Caki2 (cell line): ENCODE measurements around the gene ENPP3. TPM values are rescaled to one million over a fixed set of nuclear protein-coding genes. Genes with fewer than 3 reads are reported as not detected.
"Not testable (repeated sequence)": the region's sequence is repeated elsewhere in the genome, so short reads cannot be mapped to it uniquely, and the experiment has no call there.

Experiments used
- DNase-seq: peaks from one replicate; pipeline ENCODE4 v3.0.0-alpha.2; 2015; ENCODE audit warnings: low read depth
- in situ Hi-C: cut with HindIII; loops from 2 replicates; pipeline ENCODE4 v1.10.0; 2016; ENCODE audit warnings: low sequenced_read_pairs, low pct_unique_long_range_greater_than_20kb, mixed read lengths
- total RNA-seq: library from RNA; depleted of rRNA; stranded (reverse); fragments of >200 nt; shearing (Covaris generic); gene quantifications from 2 replicates; pipeline ENCODE4 v1.2.3, GENCODE V29; 2014; ENCODE audit warnings: low replicate concordance

Gene ENPP3
- total RNA-seq, 1 experiment from 2014 or later: 0.17 TPM

DNA sequence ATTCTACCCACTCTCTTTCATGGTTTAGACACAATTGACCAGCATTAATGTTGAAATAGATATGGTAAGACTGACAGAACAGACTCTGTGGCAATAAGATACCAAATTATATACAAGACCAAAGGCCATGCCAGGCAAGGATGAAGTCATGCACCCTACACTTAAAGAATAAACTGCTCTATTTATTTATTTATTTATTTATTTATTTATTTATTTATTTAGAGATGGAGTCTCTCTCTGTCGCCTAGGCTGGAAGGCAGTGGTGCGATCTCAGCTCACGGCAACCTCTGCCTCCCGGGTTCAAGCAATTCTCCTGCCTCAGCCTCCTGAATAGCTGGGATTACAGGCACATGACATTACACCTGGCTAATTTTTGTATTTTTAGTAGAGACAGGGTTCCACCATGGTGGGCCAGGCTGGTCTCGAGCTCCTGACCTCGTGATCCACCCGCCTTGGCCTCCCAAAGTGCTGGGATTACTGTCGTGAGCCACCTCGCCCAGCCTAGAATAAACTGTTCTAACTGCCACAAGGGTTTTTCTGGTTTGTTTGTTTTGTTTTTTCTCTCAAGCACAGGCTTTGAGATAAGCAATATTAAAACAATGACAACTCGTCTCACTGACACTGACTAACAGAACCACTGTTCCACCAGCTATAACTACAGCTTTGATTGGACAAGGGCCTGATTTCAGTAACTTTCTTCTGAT is 114.1 kb downstream of the ENPP3 start:
- in situ Hi-C loops, DNase-seq: not testable (repeated sequence)

- in situ Hi-C loops: no loop called here
- no peak for DNase-seq
Observed at GRCh38 chr6:131754088-131754487, 117.0 kb downstream of the ENPP3 start.

GRCh38 chr6:131754715-131755567 is 117.8 kb downstream of the ENPP3 start:
- DNase-seq: no peak
- in situ Hi-C loops: no loop called here

DNA sequence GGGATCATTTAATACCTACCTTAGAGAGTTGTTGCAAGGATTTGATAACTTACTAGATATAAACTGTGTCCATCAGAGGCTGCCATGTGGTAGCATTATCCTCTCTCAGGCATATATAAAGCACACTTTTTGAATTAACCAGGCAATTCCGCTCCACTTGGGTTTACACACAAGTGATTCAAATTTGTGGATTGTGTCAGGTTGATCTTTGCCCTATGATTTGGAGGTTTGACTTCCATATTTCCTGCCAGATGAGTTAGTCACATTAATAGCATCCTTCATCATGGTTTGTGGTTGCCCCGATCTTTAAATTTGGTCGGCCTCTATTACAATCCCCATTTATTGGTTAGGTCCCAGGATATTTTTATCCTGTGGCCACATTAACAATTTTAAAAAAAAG is 118.5 kb downstream of the ENPP3 start:
- in situ Hi-C loops: no loop called here

DNA sequence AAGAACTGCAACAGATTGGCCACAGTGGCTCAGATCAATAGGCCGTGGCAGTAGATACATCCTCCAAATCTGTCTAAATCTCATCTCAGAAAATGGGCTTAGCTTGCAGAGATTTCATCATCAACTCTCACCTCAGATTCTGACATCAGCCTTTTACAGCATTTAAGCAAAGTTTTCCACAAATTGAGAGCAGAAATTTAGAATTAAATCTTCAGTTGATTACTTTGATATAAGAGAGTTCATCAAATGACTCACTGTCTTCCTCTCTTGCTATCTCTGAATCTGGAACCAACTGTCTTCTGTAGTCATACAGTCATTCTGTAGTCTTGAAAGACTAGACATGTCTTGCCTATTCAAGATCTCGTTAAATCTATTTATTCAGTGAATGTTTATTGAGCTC is 118.9 kb downstream of the ENPP3 start:
- in situ Hi-C loops: no loop called here
- DNase-seq: no peak

More for the DNA sequence above, 118.5 kb downstream of the ENPP3 start:
- no peak for DNase-seq

DNA sequence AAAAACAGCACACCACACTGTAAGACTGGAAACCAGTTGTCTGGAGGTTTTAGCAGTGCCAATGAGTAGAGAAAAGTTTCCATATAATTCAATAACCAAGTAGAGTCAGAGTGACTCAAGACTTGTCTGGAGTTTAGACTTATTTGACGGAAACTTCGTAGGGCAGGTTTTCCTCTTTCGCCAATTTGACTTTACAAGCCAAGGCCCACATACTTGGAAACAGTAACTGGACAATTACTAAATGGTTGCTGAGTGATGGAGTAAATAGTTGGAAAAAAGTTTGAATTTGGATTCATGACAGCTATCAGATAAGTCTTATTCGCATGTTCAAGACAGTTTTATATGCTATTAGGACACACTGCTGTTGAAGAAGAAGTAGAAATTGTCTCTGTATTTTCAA is 121.8 kb downstream of the ENPP3 start:
- in situ Hi-C loops: no loop called here
- no peak for DNase-seq

- in situ Hi-C loops: no loop called here
- no peak for DNase-seq
Observed at GRCh38 chr6:131761060-131761761, 124.1 kb downstream of the ENPP3 start.

DNA sequence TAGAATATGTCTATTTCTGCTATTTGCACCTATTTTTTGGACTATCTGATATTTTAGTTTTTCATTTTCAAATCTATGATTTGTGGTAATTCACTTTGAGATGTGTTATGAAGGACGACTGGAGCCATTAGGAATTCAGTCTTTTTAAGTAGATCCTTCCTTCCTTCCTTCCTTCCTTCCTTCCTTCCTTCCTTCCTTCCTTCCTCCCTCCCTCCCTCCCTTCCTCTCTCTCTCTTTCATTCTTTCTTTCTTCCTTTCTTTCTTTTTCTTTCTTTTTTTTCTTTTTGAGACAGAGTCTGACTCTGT is 124.6 kb downstream of the ENPP3 start:
- in situ Hi-C loops: no loop called here
- DNase-seq: no peak

DNA sequence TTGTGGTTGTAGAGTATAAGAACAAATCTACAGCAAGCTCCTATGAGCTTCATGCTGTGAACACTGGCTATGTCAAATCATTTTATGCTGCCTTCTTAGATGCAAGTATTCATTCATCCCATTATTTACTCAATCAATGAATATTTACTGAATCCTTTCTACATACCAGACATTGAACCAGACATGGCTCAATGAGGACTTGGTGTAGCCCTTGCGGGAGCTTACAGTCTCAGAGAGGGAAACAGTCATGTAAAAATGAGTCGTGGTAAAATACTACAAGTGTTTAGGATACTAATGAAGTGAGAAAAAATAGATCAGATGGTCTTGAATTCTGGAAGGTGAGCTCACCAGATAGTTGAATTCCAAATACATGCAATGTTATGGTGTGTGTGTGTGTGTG is 125.9 kb downstream of the ENPP3 start:
- in situ Hi-C loops: no loop called here
- no peak for DNase-seq

- in situ Hi-C loops: no loop called here
- DNase-seq: no peak
Observed at GRCh38 chr6:131763749-131764148, 126.6 kb downstream of the ENPP3 start.

DNA sequence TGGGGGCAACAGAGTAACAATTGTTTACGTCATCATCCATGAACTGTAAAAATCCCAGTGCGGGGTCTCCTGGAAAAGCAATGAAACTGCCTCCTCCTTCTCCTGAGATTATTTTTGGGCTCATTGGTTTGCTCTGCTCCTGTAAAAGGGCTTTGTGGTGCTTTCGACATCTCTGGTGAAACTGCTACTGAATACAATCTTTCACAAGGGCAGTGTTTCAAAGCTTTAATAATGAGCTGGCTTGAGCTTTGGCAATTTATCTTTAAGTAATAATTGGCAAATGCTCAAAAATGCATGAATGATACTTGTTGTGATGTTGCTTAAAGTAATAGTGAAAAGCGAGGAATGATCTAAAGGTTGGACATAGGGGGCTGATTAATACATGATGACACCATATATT is 127.2 kb downstream of the ENPP3 start:
- in situ Hi-C loops: no loop called here
- no peak for DNase-seq

- in situ Hi-C loops: no loop called here
- DNase-seq: no peak
Observed at GRCh38 chr6:131765081-131765803, 128.1 kb downstream of the ENPP3 start.

DNA sequence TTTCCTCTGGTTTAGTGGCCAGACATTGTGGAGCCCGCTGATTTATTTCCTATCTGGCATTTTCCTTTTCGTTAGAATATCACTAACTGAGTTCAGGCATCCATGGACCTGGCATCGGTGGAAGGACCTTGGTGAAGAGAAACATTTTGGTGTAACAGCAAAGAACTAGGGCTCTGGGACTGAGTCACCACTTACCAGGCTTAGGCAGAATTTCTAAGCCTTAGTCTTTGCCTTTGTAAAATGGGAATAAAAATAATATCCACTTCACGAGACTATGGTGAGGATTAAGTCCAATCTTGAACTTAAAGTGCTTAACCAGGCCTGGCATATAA is 128.7 kb downstream of the ENPP3 start:
- no peak for DNase-seq
- in situ Hi-C loops: no loop called here

DNA sequence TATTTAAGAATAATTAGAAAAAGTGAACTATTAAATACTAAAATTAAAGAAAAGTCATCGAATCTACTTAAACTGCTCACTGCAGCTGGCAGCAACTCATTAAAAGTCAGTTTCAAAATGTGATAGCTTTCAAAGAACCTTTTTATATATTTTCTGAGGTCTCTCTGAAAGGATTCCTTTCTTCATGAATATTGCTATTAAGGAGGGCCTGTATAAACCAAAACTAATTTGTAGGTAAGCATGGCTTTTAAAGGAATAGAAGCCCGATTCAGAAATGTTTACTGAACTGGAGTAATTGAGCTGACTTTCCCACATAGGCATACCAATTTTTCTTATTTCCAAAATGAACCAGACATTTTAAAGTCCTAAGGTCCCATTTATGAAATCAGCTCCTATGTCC is 129.5 kb downstream of the ENPP3 start:
- in situ Hi-C loops: no loop called here
- no peak for DNase-seq

GRCh38 chr6:131768964-131769363 is 131.9 kb downstream of the ENPP3 start:
- in situ Hi-C loops: no loop called here
- DNase-seq: no peak

GRCh38 chr6:131769385-131770141 is 132.5 kb downstream of the ENPP3 start:
- in situ Hi-C loops: no loop called here
- DNase-seq: no peak

DNA sequence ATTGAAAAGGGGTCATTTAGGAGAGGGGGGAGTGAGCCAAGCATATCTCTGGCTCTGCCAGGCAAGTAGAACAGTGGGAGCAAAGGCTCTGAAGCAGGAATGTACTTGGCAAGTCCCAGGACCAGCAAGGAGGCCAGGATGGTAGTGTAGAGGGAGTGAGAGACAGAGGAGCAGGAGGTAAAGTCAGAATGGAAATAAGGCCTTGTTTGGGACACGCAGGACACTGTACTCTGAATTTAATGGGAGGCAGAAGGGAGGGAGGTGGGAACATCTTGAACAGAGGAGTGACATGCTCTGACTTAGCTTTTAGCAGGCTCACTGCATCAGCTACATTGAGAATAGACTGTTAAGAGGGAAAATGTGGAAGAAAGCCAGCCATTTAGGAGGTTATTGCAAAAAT is 133.7 kb downstream of the ENPP3 start:
- in situ Hi-C loops: no loop called here
- no peak for DNase-seq

DNA sequence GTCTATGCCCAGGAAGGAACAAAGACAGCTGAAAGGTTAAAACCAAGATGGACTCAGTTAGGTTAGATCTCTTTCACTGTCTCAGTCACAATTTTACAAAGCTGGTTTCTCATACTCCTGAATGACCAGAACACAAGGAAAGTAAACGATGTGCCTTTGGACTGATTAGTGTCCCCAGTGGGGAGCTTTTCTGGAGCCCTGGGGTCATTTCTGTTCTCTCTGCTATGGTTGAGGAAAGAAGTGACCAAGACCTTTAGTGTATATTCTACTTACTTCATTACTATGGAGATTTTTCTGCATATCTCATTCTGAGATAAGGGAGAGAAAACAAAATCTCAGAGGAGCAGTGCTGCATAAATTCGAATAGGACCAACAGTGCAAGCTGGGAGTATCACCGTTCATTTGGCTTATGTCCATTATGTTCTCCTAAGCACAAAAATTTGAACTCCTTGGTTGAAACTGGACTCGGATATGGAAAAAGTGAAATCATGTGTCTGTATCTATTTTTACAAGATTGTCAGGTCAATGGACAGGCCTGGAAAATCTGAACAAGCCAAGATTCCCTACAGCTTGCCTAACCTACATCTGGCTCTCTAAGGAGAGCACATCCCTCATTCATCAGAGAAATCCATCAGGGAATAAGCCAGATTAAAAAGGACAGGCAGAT is 136.3 kb downstream of the ENPP3 start:
- in situ Hi-C loops: no loop called here
- DNase-seq: no peak
